ENCODE data around the gene BRINP2. TPM values are rescaled to one million over a fixed set of nuclear protein-coding genes. Genes with fewer than 3 reads are reported as not detected.

The BRINP2 gene
- total RNA-seq, 4 donors from 2014 or later, result not detected

DNA sequence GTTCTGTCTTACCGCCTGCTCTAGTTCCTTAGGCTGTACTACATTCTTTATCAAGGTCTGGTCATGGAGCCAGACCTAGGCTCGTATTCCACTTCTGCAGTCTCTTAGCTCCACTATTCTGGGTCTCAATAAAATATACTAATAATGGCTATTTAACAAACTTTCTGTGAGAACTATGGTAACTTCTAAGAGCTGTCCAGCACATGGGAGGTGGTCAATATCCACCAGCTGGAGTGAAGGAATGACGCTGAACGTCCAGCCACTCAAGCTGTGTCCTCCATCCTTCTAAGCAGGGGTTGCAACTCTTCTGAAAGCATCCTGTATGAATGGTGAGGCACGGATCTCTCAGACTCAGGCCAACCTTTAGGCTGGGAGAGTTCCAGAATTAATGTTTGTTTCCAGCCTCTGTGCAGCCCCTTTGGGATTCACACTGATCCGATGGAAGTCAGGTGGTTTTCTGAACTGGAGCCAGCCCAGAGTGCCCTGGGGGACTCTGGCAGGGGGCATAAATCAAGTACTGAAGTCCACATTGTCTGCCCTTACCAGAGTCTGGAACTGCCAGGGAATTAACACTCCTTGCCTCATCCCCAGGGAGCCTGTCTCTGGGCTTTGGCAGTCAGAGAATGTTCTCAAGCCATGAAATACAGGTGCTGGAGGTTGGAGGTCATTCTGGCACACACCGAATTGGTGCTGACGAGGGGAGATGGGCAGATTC, 57.4 kb downstream of the BRINP2 start:
- no peak for ATAC-seq
- Histone ChIP-seq H3K27ac (no peak overlapping the region), H3K4me1 (no peaks in the 10 kb centered on the region), H3K27me3 (no peaks in the 10 kb centered on the region), H3K4me3 (no peak overlapping the region), H3K9me3 (no peaks in the 10 kb centered on the region), H3K36me3 (no peaks in the 10 kb centered on the region)
- in situ Hi-C loops (cut with MboI; ENCODE audit: low sequenced_read_pairs in 4 of 4), result loop anchor here in 1 of 4 donors (25.0 kb wide), 1 partner anchor 709 kb away; no protein-coding TSS in a partner anchor
- TF ChIP-seq, protein P1, sequence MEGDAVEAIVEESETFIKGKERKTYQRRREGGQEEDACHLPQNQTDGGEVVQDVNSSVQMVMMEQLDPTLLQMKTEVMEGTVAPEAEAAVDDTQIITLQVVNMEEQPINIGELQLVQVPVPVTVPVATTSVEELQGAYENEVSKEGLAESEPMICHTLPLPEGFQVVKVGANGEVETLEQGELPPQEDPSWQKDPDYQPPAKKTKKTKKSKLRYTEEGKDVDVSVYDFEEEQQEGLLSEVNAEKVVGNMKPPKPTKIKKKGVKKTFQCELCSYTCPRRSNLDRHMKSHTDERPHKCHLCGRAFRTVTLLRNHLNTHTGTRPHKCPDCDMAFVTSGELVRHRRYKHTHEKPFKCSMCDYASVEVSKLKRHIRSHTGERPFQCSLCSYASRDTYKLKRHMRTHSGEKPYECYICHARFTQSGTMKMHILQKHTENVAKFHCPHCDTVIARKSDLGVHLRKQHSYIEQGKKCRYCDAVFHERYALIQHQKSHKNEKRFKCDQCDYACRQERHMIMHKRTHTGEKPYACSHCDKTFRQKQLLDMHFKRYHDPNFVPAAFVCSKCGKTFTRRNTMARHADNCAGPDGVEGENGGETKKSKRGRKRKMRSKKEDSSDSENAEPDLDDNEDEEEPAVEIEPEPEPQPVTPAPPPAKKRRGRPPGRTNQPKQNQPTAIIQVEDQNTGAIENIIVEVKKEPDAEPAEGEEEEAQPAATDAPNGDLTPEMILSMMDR (IDR thresholded peaks at IDR 0.05 in 4 of 5, conservative IDR thresholded peaks at IDR 0.05 in 1 of 5), result no peak
- no peak for TF ChIP-seq POLR2A (IDR thresholded peaks at IDR 0.05)
- intact Hi-C loops (cut with DNase I; ENCODE audit: low total_unique reads), result no loop called here
- DNase-seq, result no peak

DNA sequence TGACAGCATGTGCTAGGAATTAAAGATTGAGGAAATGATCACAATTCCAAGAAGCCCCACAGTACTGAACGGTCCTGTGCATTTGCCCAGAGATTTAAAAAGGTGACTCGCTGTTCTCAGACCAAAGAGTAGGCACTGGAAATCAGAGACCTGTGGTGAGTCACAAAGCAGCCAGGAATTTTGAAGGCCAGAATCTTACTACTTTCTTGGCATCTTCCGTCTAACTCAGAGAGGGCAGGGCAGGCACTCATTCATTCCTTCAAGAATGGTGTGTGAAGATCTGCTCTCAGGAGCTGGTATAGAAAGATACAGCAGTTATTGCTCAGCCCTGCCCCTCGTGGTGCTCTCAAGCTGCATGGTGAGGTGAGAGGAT, 57.9 kb downstream of the BRINP2 start:
- DNase-seq, result no peak
- TF ChIP-seq, protein P1 (IDR thresholded peaks at IDR 0.05 in 4 of 5, conservative IDR thresholded peaks at IDR 0.05 in 1 of 5), result no peak
- TF ChIP-seq POLR2A (IDR thresholded peaks at IDR 0.05), result no peak
- Histone ChIP-seq H3K27ac (no peak overlapping the region), H3K27me3 (no peaks in the 10 kb centered on the region), H3K4me1 (no peaks in the 10 kb centered on the region), H3K36me3 (no peaks in the 10 kb centered on the region), H3K4me3 (no peak overlapping the region), H3K9me3 (no peaks in the 10 kb centered on the region)
- no peak for ATAC-seq
- in situ Hi-C loops (cut with MboI; ENCODE audit: low sequenced_read_pairs in 4 of 4) (loop anchor here in 1 of 4 donors (25.0 kb wide), 1 partner anchor 709 kb away; no protein-coding TSS in a partner anchor), intact Hi-C loops (cut with DNase I; ENCODE audit: low total_unique reads) (no loop called here)

DNA sequence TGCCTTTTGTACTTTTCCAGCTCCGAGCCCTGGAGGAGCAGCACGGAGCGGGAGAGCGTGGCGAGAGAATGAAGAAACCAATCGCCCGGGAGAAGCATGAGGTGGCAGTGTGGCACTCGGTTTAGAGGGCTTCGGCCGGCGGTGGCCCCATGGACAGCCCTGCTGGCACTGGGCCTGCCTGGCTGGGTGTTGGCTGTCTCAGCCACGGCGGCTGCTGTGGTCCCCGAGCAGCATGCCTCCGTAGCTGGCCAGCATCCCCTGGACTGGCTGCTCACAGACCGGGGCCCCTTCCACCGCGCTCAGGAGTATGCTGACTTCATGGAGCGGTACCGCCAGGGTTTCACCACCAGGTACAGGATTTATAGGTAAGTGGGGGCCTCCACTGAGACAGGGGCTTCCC, 59.0 kb downstream of the BRINP2 start:
- DNase-seq (no peak), ATAC-seq (no peak)
- Histone ChIP-seq H3K4me1 (no peaks in the 10 kb centered on the region), H3K36me3 (no peaks in the 10 kb centered on the region), H3K27me3 (no peaks in the 10 kb centered on the region), H3K9me3 (no peaks in the 10 kb centered on the region), H3K27ac (no peak overlapping the region), H3K4me3 (no peak overlapping the region)
- intact Hi-C loops (cut with DNase I; ENCODE audit: low total_unique reads), result no loop called here
- in situ Hi-C loops (cut with MboI; ENCODE audit: low sequenced_read_pairs in 4 of 4), result loop anchor here in 1 of 4 donors (25.0 kb wide), 1 partner anchor 708 kb away; no protein-coding TSS in a partner anchor
- TF ChIP-seq, protein P1 (IDR thresholded peaks at IDR 0.05 in 4 of 5, conservative IDR thresholded peaks at IDR 0.05 in 1 of 5), result no peak
- TF ChIP-seq POLR2A (IDR thresholded peaks at IDR 0.05), result no peak

GRCh38 chr1:177230228-177231016, 59.7 kb downstream of the BRINP2 start:
- no peaks in the 10 kb centered on the region for H3K9me3 ChIP-seq
- in situ Hi-C loops (cut with MboI; ENCODE audit: low sequenced_read_pairs in 4 of 4), result loop anchor here in 1 of 4 donors (25.0 kb wide), 1 partner anchor 707 kb away; no protein-coding TSS in a partner anchor
- DNase-seq, result no peak
- no peak overlapping the region for H3K27ac ChIP-seq
- TF ChIP-seq, protein P1 (IDR thresholded peaks at IDR 0.05 in 4 of 5, conservative IDR thresholded peaks at IDR 0.05 in 1 of 5), result no peak
- no peak for TF ChIP-seq POLR2A (IDR thresholded peaks at IDR 0.05)
- H3K4me1 ChIP-seq, result no peaks in the 10 kb centered on the region
- no peaks in the 10 kb centered on the region for H3K36me3 ChIP-seq
- intact Hi-C loops (cut with DNase I; ENCODE audit: low total_unique reads), result no loop called here
- H3K27me3 ChIP-seq, result no peaks in the 10 kb centered on the region
- no peak overlapping the region for H3K4me3 ChIP-seq
- ATAC-seq, result no peak
